GM23248 (cell line): ENCODE measurements around the gene PRR33.

Experiments
- EZH2 ChIP-seq: fragments of 200-600 bp; sonication (generic); IDR thresholded peaks from 2 replicates; pipeline ENCODE4 v1.6.1; 2018; ENCODE audit warnings: antibody characterized with exemption, mild to moderate bottlenecking; ENCODE audit not compliant: insufficient read depth, poor library complexity, severe bottlenecking
- EZH2phosphoT487 ChIP-seq: fragments of 200-600 bp; sonication (generic); IDR thresholded peaks from 2 replicates; pipeline ENCODE4 v1.6.1; 2018; ENCODE audit warnings: antibody characterized with exemption, moderate library complexity, mild to moderate bottlenecking, low read depth; ENCODE audit not compliant: insufficient read depth

- no peak for TF ChIP-seq EZH2
- TF ChIP-seq EZH2phosphoT487, result no peak
These were observed 15.2 kb downstream of the PRR33 start for GRCh38 chr11:1876361-1877063.
